ENCODE measurements around the gene FLOT1. TPM values are rescaled to one million over a fixed set of nuclear protein-coding genes. Genes with fewer than 3 reads are reported as not detected.

The FLOT1 gene
- total and polyA plus RNA-seq, 9 of the 15 experiments (the other 6 are each of a cell fraction or from before 2014, with no cell fraction given) = 11.7 to 149 (median 118) TPM

DNA sequence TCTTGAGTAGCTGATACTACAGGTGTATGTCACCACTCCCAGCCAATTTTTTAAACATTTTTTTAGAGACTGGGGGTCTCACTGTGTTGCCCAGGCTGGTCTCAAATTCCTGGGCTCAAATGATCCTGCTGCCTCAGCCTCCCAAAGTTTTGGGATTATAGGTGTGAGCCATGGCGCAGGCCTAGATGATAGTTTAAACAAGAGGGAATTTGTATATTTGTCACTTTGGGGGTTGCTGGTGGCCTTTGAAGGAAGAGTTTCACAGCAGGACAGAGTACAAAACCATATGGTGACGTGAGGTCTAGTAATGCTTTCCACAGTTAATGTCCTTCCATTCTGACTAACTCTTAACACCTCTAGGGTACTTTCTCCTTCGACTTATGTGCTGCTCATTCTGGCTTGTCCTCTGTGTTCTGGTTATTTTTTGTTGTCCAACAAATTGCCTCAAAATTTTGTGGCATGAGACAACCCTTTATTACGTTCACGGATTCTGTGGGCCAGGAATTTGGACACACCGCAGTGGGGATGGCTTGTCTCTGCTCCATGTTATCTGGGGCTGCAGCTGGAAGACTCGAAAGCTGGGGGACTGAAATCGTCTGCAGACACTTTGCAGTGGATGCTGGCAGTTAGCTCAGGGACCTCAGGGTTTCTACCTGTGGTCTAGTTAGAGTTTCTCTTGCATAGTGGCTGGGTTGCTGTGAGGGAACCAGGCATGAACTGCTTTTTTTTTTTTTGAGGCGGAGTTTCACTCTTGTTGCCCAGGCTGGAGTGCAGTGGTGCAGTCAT, 24.9 kb upstream of the FLOT1 start (continued):
- no peak for TF ChIP-seq ZNF41 (CRISPR knock-in tag; conservative IDR thresholded peaks at IDR 0.05)
- TF ChIP-seq STAT5B (CRISPR knock-in tag; IDR thresholded peaks at IDR 0.05) = no peak
- TF ChIP-seq, protein P1, sequence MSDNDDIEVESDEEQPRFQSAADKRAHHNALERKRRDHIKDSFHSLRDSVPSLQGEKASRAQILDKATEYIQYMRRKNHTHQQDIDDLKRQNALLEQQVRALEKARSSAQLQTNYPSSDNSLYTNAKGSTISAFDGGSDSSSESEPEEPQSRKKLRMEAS (CRISPR knock-in tag; IDR thresholded peaks at IDR 0.05) = peak; percentile 32; the same call in 1 of the 2 replicates
- TF ChIP-seq, protein P2, sequence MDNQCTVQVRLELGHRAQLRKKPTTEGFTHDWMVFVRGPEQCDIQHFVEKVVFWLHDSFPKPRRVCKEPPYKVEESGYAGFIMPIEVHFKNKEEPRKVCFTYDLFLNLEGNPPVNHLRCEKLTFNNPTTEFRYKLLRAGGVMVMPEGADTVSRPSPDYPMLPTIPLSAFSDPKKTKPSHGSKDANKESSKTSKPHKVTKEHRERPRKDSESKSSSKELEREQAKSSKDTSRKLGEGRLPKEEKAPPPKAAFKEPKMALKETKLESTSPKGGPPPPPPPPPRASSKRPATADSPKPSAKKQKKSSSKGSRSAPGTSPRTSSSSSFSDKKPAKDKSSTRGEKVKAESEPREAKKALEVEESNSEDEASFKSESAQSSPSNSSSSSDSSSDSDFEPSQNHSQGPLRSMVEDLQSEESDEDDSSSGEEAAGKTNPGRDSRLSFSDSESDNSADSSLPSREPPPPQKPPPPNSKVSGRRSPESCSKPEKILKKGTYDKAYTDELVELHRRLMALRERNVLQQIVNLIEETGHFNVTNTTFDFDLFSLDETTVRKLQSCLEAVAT (IDR thresholded peaks at IDR 0.05) = peak in 1 of 2 experiments; percentile 36; a peak in 1 of 4 replicates
- no peak for TF ChIP-seq DNMT1 (IDR thresholded peaks at IDR 0.05)
- TF ChIP-seq, protein P3, sequence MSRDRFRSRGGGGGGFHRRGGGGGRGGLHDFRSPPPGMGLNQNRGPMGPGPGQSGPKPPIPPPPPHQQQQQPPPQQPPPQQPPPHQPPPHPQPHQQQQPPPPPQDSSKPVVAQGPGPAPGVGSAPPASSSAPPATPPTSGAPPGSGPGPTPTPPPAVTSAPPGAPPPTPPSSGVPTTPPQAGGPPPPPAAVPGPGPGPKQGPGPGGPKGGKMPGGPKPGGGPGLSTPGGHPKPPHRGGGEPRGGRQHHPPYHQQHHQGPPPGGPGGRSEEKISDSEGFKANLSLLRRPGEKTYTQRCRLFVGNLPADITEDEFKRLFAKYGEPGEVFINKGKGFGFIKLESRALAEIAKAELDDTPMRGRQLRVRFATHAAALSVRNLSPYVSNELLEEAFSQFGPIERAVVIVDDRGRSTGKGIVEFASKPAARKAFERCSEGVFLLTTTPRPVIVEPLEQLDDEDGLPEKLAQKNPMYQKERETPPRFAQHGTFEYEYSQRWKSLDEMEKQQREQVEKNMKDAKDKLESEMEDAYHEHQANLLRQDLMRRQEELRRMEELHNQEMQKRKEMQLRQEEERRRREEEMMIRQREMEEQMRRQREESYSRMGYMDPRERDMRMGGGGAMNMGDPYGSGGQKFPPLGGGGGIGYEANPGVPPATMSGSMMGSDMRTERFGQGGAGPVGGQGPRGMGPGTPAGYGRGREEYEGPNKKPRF (IDR thresholded peaks at IDR 0.05; ENCODE audit: low read depth, low read length) = no peak
- TF ChIP-seq KLF1 (tag; IDR thresholded peaks at IDR 0.05) = no peak
- TF ChIP-seq, protein P4, sequence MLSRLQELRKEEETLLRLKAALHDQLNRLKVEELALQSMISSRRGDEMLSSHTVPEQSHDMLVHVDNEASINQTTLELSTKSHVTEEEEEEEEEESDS (CRISPR knock-in tag; IDR thresholded peaks at IDR 0.05) = no peak
- no peak for TF ChIP-seq MYNN (IDR thresholded peaks at IDR 0.05)
- no peak for TF ChIP-seq MYNN (CRISPR knock-in tag; IDR thresholded peaks at IDR 0.05)
- TF ChIP-seq FOSL1 (tag; conservative IDR thresholded peaks at IDR 0.05) = 0 out of 2 replicates have a peak, but pooled peaks have one; percentile 26
- no peak for TF ChIP-seq RB1 (IDR thresholded peaks at IDR 0.05; ENCODE audit: low read depth)
- no peak for TF ChIP-seq SAFB (IDR thresholded peaks at IDR 0.05; ENCODE audit: borderline replicate concordance, low read depth, low read length)
- TF ChIP-seq ZNF507 (tag; conservative IDR thresholded peaks at IDR 0.05) = no peak
- no peak for TF ChIP-seq FOXK2 (conservative IDR thresholded peaks at IDR 0.05 in 1 of 2, IDR thresholded peaks at IDR 0.05 in 1 of 2; ENCODE audit: low read depth in 2 of 2)
- TF ChIP-seq RBM25 (IDR thresholded peaks at IDR 0.05; ENCODE audit: low read depth, low read length, severe bottlenecking) = no peak
- TF ChIP-seq SMARCC2 (IDR thresholded peaks at IDR 0.05; ENCODE audit: low read depth) = 0 out of 2 replicates have a peak, but pooled peaks have one; percentile 22
- no peak for TF ChIP-seq CHD4 (IDR thresholded peaks at IDR 0.05; ENCODE audit: insufficient read depth, insufficient replicate concordance, low read depth, low read length, poor library complexity, severe bottlenecking)
- TF ChIP-seq HDAC1 (IDR thresholded peaks at IDR 0.05) = no peak; a peak in 1 of 4 replicates
- TF ChIP-seq, protein P5, sequence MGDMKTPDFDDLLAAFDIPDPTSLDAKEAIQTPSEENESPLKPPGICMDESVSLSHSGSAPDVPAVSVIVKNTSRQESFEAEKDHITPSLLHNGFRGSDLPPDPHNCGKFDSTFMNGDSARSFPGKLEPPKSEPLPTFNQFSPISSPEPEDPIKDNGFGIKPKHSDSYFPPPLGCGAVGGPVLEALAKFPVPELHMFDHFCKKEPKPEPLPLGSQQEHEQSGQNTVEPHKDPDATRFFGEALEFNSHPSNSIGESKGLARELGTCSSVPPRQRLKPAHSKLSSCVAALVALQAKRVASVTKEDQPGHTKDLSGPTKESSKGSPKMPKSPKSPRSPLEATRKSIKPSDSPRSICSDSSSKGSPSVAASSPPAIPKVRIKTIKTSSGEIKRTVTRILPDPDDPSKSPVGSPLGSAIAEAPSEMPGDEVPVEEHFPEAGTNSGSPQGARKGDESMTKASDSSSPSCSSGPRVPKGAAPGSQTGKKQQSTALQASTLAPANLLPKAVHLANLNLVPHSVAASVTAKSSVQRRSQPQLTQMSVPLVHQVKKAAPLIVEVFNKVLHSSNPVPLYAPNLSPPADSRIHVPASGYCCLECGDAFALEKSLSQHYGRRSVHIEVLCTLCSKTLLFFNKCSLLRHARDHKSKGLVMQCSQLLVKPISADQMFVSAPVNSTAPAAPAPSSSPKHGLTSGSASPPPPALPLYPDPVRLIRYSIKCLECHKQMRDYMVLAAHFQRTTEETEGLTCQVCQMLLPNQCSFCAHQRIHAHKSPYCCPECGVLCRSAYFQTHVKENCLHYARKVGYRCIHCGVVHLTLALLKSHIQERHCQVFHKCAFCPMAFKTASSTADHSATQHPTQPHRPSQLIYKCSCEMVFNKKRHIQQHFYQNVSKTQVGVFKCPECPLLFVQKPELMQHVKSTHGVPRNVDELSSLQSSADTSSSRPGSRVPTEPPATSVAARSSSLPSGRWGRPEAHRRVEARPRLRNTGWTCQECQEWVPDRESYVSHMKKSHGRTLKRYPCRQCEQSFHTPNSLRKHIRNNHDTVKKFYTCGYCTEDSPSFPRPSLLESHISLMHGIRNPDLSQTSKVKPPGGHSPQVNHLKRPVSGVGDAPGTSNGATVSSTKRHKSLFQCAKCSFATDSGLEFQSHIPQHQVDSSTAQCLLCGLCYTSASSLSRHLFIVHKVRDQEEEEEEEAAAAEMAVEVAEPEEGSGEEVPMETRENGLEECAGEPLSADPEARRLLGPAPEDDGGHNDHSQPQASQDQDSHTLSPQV (IDR thresholded peaks at IDR 0.05) = peak; percentile 89
